ENCODE results near the gene SULT2B1.

- TF ChIP-seq CTCF (IDR thresholded peaks at IDR 0.05; ENCODE audit: low read depth, low read length, missing input control) = no peak
- no peak for TF ChIP-seq REST (IDR thresholded peaks at IDR 0.05)
- no peak for TF ChIP-seq YY1 (IDR thresholded peaks at IDR 0.05)
- TF ChIP-seq RAD21 (IDR thresholded peaks at IDR 0.05) = no peak
- no peak for TF ChIP-seq ATF3 (IDR thresholded peaks at IDR 0.05)
- TF ChIP-seq JUND (IDR thresholded peaks at IDR 0.05) = no peak
- TF ChIP-seq FOXA1 (IDR thresholded peaks at IDR 0.05) = no peak
- no peak for TF ChIP-seq MAX (IDR thresholded peaks at IDR 0.05)
Observed at GRCh38 chr19:48625891-48626327, 73.9 kb downstream of the SULT2B1 start.

Data from liver (tissue), 3 donors.